RWPE1 (cell line): ENCODE measurements around the gene DOCK1.
A peak's percentile ranks its signal among the peaks of the same experiment; 100 is the strongest.

Experiments used
- CTCF ChIA-PET: fragments of 350-600 bp; sonication (Branson Sonifier 250); formaldehyde crosslinking; extraction: SDS; loops from one replicate; lab custom pipeline; 2021; lab: Yijun Ruan, JAX
- POLR2A ChIA-PET: fragments of 400-600 bp; formaldehyde crosslinking; extraction: SDS; loops from one replicate; lab custom pipeline; 2020; ENCODE audit warnings: antibody characterized with exemption; ENCODE audit not compliant: low non-redundant PET; lab: Yijun Ruan, JAX
- DNase-seq: peaks from one replicate; pipeline ENCODE4 v3.0.0; 2012; ENCODE audit warnings: low spot score
- H3K27ac ChIP-seq: fragments of 450-650 bp; 2 replicates; pipeline ENCODE4 v1.5.1; 2017
- TF ChIP-seq, protein P1 (sequence below): fragments of 450-650 bp; conservative IDR thresholded peaks from 2 replicates; pipeline ENCODE4 v1.5.1; 2017; ENCODE audit warnings: low read depth, mild to moderate bottlenecking

Gene DOCK1

DNA sequence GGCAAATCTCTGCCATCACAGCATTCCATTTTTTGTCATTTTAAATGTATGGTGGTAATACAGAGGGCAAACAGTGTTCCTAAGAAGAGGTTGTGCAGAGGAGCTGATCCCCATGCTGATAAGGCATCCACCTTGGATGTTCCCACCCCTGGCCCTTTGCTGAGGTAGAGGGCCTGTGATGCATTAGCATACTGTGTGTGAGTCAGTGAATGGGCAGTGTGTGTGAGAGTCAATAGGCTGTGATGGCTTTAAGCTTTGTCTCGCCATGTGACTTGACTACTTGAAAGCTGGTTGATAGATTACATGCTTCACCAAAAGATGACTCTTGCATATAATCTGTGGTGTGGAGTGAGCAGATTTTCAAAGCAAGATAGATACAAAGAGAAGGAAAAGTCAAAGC lies 209.9 kb downstream of the DOCK1 start:
- DNase-seq: no peak
- TF ChIP-seq, protein P1, sequence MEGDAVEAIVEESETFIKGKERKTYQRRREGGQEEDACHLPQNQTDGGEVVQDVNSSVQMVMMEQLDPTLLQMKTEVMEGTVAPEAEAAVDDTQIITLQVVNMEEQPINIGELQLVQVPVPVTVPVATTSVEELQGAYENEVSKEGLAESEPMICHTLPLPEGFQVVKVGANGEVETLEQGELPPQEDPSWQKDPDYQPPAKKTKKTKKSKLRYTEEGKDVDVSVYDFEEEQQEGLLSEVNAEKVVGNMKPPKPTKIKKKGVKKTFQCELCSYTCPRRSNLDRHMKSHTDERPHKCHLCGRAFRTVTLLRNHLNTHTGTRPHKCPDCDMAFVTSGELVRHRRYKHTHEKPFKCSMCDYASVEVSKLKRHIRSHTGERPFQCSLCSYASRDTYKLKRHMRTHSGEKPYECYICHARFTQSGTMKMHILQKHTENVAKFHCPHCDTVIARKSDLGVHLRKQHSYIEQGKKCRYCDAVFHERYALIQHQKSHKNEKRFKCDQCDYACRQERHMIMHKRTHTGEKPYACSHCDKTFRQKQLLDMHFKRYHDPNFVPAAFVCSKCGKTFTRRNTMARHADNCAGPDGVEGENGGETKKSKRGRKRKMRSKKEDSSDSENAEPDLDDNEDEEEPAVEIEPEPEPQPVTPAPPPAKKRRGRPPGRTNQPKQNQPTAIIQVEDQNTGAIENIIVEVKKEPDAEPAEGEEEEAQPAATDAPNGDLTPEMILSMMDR: no peak
- POLR2A ChIA-PET: no interaction called here
- H3K27ac ChIP-seq: no peak overlapping the region
- CTCF ChIA-PET: interaction anchor here (0.5 to 1.0 kb wide), 2 partner anchors 17 to 191 kb away, joined by 3 read pairs; no protein-coding TSS in a partner anchor

- peak; percentile 57 for DNase-seq
- ChIA-PET CTCF (interaction anchor here (0.6 kb wide), 1 partner anchor 9 kb away, joined by 3 read pairs; no protein-coding TSS in a partner anchor), POLR2A (no interaction called here)
- TF ChIP-seq, protein P1: no peak
- no peak overlapping the region for H3K27ac ChIP-seq
Measured at GRCh38 chr10:127117125-127117524, 211.9 kb downstream of the DOCK1 start.

GRCh38 chr10:127118034-127118433 lies 212.8 kb downstream of the DOCK1 start:
- ChIA-PET CTCF (no interaction called here), POLR2A (no interaction called here)
- DNase-seq: no peak
- no peak overlapping the region for H3K27ac ChIP-seq
- TF ChIP-seq, protein P1: no peak

- ChIA-PET CTCF (interaction anchor here (1.0 to 1.1 kb wide), 2 partner anchors 53 to 78 kb away, joined by 3 to 5 read pairs; no protein-coding TSS in a partner anchor), POLR2A (no interaction called here)
- TF ChIP-seq, protein P1: no peak
- DNase-seq: no peak
- no peak overlapping the region for H3K27ac ChIP-seq
Measured at GRCh38 chr10:127119936-127120335, 214.7 kb downstream of the DOCK1 start.

GRCh38 chr10:127122831-127123230 lies 217.6 kb downstream of the DOCK1 start:
- no peak for DNase-seq
- POLR2A ChIA-PET: no interaction called here
- TF ChIP-seq, protein P1: no peak
- CTCF ChIA-PET: no interaction called here
- H3K27ac ChIP-seq: no peak overlapping the region

- CTCF ChIA-PET: no interaction called here
- TF ChIP-seq, protein P1: no peak
- POLR2A ChIA-PET: no interaction called here
- no peak overlapping the region for H3K27ac ChIP-seq
- DNase-seq: no peak
Measured at GRCh38 chr10:127123626-127124025, 218.4 kb downstream of the DOCK1 start.
